Measurements from ENCODE around the gene ROR2. TPM values are rescaled to one million over a fixed set of nuclear protein-coding genes. Genes with fewer than 3 reads are reported as not detected.

Gene ROR2
- total RNA-seq, 1 experiment from 2014 or later: 2.7 TPM

DNA sequence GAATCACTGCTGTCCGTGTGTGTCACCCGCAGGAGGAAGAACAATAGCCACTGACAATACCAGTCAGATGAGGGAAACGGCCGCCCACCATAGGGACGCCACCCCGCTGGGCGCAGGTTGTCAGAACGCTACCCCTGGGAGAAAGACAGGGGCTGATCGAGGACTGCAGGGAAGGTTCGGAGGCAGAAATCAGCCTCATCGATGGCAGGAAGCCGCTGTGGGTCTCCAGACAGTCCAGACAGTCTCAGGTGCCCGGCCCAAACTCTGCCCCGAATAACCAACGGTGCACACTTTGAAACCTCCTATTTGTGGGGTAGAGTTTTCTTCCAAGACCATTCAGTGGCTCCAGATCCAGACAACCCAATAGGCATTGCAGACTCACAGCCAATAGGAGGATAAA is 181.5 kb downstream of the ROR2 start:
- Histone ChIP-seq H3K9ac (ENCODE audit: extremely low read depth, insufficient read length, low read length) (no peak overlapping the region), H2BK12ac (ENCODE audit: insufficient read length, low read depth, low read length) (no peak overlapping the region), H3K27ac (ENCODE audit: insufficient read length, low read depth, low read length) (no peak overlapping the region), H3K79me1 (ENCODE audit: insufficient read depth, low read depth, low read length, poor library complexity, severe bottlenecking) (no peaks in the 10 kb centered on the region), H3K79me2 (ENCODE audit: insufficient read depth, low read length) (no peaks in the 10 kb centered on the region), H4K91ac (ENCODE audit: insufficient read length, low read depth, low read length) (no peak overlapping the region), H3K4me1 (ENCODE audit: insufficient read depth, low read length) (no peaks in the 10 kb centered on the region), H3K23ac (ENCODE audit: insufficient read length, low read depth, low read length) (no peak overlapping the region), H4K8ac (replicated peaks; ENCODE audit: insufficient read length, low read depth, low read length) (no peak overlapping the region), H3K56ac (ENCODE audit: insufficient read length, low read depth, low read length) (no peak overlapping the region), H2AK5ac (ENCODE audit: insufficient read length, low read length) (no peak overlapping the region), H3K4ac (ENCODE audit: low read depth, low read length) (no peak overlapping the region), H4K20me1 (ENCODE audit: control insufficient read depth, insufficient read depth, insufficient read length) (no peaks in the 10 kb centered on the region), H3K4me2 (ENCODE audit: insufficient read depth, insufficient read length, low read length) (no peak overlapping the region), H3K27me3 (ENCODE audit: insufficient read depth, low read length) (no peaks in the 10 kb centered on the region), H4K5ac (ENCODE audit: insufficient read length, low read depth, low read length) (no peak overlapping the region), H2BK20ac (ENCODE audit: low read depth, low read length, poor library complexity, severe bottlenecking) (no peak overlapping the region), H2BK120ac (ENCODE audit: low read depth, low read length, poor library complexity, severe bottlenecking) (no peak overlapping the region), H2BK15ac (ENCODE audit: low read depth, low read length) (no peak overlapping the region), H2BK5ac (ENCODE audit: insufficient read length, low read length) (no peak overlapping the region), H3K18ac (ENCODE audit: insufficient read length, low read depth, low read length) (no peak overlapping the region), H3K23me2 (ENCODE audit: insufficient read length, low read depth, low read length, poor library complexity, severe bottlenecking) (no peaks in the 10 kb centered on the region), H3K14ac (ENCODE audit: insufficient read depth, low read length) (no peak overlapping the region), H3T11ph (ENCODE audit: low read length) (no peak overlapping the region), H2AFZ (ENCODE audit: low read length) (no peak overlapping the region), H3K9me3 (ENCODE audit: control insufficient read depth, low read depth, low read length) (no peaks in the 10 kb centered on the region)
- H3K27me3 Mint-ChIP-seq (ENCODE audit: low read depth): peaks cover 3% of the 10 kb centered on the region; the same call in 1 of the 2 replicates
- H3K4me1 Mint-ChIP-seq: peaks cover 6 to 10% of the 10 kb centered on the region in 2 experiments; a peak in 3 of 4 replicates
- no peak overlapping the region for H3K27ac Mint-ChIP-seq
- H3K36me3 Mint-ChIP-seq (ENCODE audit: insufficient read depth in 1 of 3, low read depth in 3 of 3): peaks cover 0 to 2% (median 0%) of the 10 kb centered on the region in 3 experiments; a peak in 2 of 7 replicates
- DNase-seq: no peak
- no peak overlapping the region for H3K4me3 Mint-ChIP-seq
- no CpG with 5 or more reads among the region's 15 CpGs for WGBS (ENCODE audit: extremely low coverage, insufficient read length, low lambda C conversion rate)
- peaks cover 4 to 8% of the 10 kb centered on the region in 2 experiments; a peak in 3 of 5 replicates for H3K9me3 Mint-ChIP-seq
- TF ChIP-seq, protein P1, sequence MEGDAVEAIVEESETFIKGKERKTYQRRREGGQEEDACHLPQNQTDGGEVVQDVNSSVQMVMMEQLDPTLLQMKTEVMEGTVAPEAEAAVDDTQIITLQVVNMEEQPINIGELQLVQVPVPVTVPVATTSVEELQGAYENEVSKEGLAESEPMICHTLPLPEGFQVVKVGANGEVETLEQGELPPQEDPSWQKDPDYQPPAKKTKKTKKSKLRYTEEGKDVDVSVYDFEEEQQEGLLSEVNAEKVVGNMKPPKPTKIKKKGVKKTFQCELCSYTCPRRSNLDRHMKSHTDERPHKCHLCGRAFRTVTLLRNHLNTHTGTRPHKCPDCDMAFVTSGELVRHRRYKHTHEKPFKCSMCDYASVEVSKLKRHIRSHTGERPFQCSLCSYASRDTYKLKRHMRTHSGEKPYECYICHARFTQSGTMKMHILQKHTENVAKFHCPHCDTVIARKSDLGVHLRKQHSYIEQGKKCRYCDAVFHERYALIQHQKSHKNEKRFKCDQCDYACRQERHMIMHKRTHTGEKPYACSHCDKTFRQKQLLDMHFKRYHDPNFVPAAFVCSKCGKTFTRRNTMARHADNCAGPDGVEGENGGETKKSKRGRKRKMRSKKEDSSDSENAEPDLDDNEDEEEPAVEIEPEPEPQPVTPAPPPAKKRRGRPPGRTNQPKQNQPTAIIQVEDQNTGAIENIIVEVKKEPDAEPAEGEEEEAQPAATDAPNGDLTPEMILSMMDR (conservative IDR thresholded peaks at IDR 0.05): no peak
